IPS-18a (cell line): ENCODE results near the gene CLDN5.

Source experiments
- H3K27ac ChIP-seq: one replicate; pipeline ENCODE4 v1.5.1; 2013; ENCODE audit warnings: low read length
- H3K27me3 ChIP-seq: one replicate; pipeline ENCODE4 v1.6.1; 2013; ENCODE audit warnings: mild to moderate bottlenecking, low read length; ENCODE audit not compliant: control insufficient read depth, insufficient read depth
- H3K36me3 ChIP-seq: one replicate; pipeline ENCODE4 v1.6.1; 2013; ENCODE audit warnings: low read depth, low read length; ENCODE audit not compliant: control insufficient read depth
- H3K4me1 ChIP-seq: one replicate; pipeline ENCODE4 v1.6.1; 2013; ENCODE audit warnings: low read depth, low read length; ENCODE audit not compliant: control insufficient read depth
- H3K4me3 ChIP-seq: one replicate; pipeline ENCODE4 v1.5.1; 2013; ENCODE audit warnings: low read length
- H3K9ac ChIP-seq: one replicate; pipeline ENCODE4 v1.6.1; 2013; ENCODE audit warnings: mild to moderate bottlenecking, low read length, moderate library complexity
- H3K9me3 ChIP-seq: one replicate; pipeline ENCODE4 v1.6.1; 2013; ENCODE audit warnings: low read depth, low read length; ENCODE audit not compliant: control insufficient read depth

Gene CLDN5

GRCh38 chr22:19498866-19499190, 25.4 kb downstream of the CLDN5 start:
- H3K27me3 ChIP-seq: no peaks in the 10 kb centered on the region
- H3K9ac ChIP-seq: no peak overlapping the region
- H3K4me1 ChIP-seq: no peaks in the 10 kb centered on the region
- H3K9me3 ChIP-seq: no peaks in the 10 kb centered on the region
- no peak overlapping the region for H3K4me3 ChIP-seq
- peaks cover 47% of the 10 kb centered on the region for H3K36me3 ChIP-seq
- H3K27ac ChIP-seq: no peak overlapping the region

- no peak overlapping the region for H3K27ac ChIP-seq
- H3K36me3 ChIP-seq: peaks cover 49% of the 10 kb centered on the region
- no peak overlapping the region for H3K4me3 ChIP-seq
- no peaks in the 10 kb centered on the region for H3K9me3 ChIP-seq
- H3K27me3 ChIP-seq: no peaks in the 10 kb centered on the region
- no peaks in the 10 kb centered on the region for H3K4me1 ChIP-seq
- H3K9ac ChIP-seq: no peak overlapping the region
These were observed 25.9 kb downstream of the CLDN5 start for GRCh38 chr22:19498154-19498865.

- H3K36me3 ChIP-seq: peaks cover 55% of the 10 kb centered on the region
- H3K9ac ChIP-seq: no peak overlapping the region
These were observed 27.0 kb downstream of the CLDN5 start for GRCh38 chr22:19497245-19497644.

GRCh38 chr22:19496324-19496630, 27.9 kb downstream of the CLDN5 start:
- Histone ChIP-seq H3K9me3 (no peaks in the 10 kb centered on the region), H3K36me3 (peaks cover 55% of the 10 kb centered on the region), H3K4me3 (no peak overlapping the region), H3K27ac (no peak overlapping the region), H3K27me3 (no peaks in the 10 kb centered on the region), H3K4me1 (no peaks in the 10 kb centered on the region), H3K9ac (no peak overlapping the region)

More at GRCh38 chr22:19497245-19497644, 27.0 kb downstream of the CLDN5 start:
- no peaks in the 10 kb centered on the region for H3K9me3 ChIP-seq
- no peaks in the 10 kb centered on the region for H3K4me1 ChIP-seq
- no peak overlapping the region for H3K27ac ChIP-seq
- H3K4me3 ChIP-seq: no peak overlapping the region
- no peaks in the 10 kb centered on the region for H3K27me3 ChIP-seq

- Histone ChIP-seq H3K27me3 (no peaks in the 10 kb centered on the region), H3K4me1 (no peaks in the 10 kb centered on the region), H3K4me3 (no peak overlapping the region), H3K9ac (no peak overlapping the region), H3K9me3 (no peaks in the 10 kb centered on the region), H3K27ac (no peak overlapping the region), H3K36me3 (peaks cover 55% of the 10 kb centered on the region)
These were observed 28.5 kb downstream of the CLDN5 start for GRCh38 chr22:19495562-19496323.

GRCh38 chr22:19494676-19495173, 29.5 kb downstream of the CLDN5 start:
- Histone ChIP-seq H3K27me3 (no peaks in the 10 kb centered on the region), H3K27ac (no peak overlapping the region), H3K36me3 (peaks cover 56% of the 10 kb centered on the region), H3K9me3 (no peaks in the 10 kb centered on the region), H3K4me1 (no peaks in the 10 kb centered on the region), H3K4me3 (no peak overlapping the region), H3K9ac (no peak overlapping the region)

- H3K4me1 ChIP-seq: no peaks in the 10 kb centered on the region
- no peak overlapping the region for H3K4me3 ChIP-seq
- H3K36me3 ChIP-seq: peaks cover 62% of the 10 kb centered on the region
- H3K9me3 ChIP-seq: no peaks in the 10 kb centered on the region
- no peak overlapping the region for H3K9ac ChIP-seq
- H3K27ac ChIP-seq: no peak overlapping the region
- no peaks in the 10 kb centered on the region for H3K27me3 ChIP-seq
These were observed 30.1 kb downstream of the CLDN5 start for GRCh38 chr22:19494001-19494560.

GRCh38 chr22:19492504-19493174, 31.6 kb downstream of the CLDN5 start:
- Histone ChIP-seq H3K36me3 (peaks cover 64% of the 10 kb centered on the region), H3K27me3 (no peaks in the 10 kb centered on the region), H3K9me3 (no peaks in the 10 kb centered on the region), H3K27ac (no peak overlapping the region), H3K4me1 (no peaks in the 10 kb centered on the region), H3K9ac (no peak overlapping the region), H3K4me3 (no peak overlapping the region)

- Histone ChIP-seq H3K4me3 (no peak overlapping the region), H3K4me1 (no peaks in the 10 kb centered on the region), H3K9me3 (no peaks in the 10 kb centered on the region), H3K9ac (no peak overlapping the region), H3K27ac (no peak overlapping the region), H3K27me3 (no peaks in the 10 kb centered on the region), H3K36me3 (peaks cover 52% of the 10 kb centered on the region)
These were observed 33.5 kb downstream of the CLDN5 start for GRCh38 chr22:19490628-19491230.

- H3K4me1 ChIP-seq: no peaks in the 10 kb centered on the region
- no peaks in the 10 kb centered on the region for H3K27me3 ChIP-seq
- peaks cover 54% of the 10 kb centered on the region for H3K36me3 ChIP-seq
- no peak overlapping the region for H3K9ac ChIP-seq
- H3K9me3 ChIP-seq: no peaks in the 10 kb centered on the region
- no peak overlapping the region for H3K4me3 ChIP-seq
- H3K27ac ChIP-seq: no peak overlapping the region
These were observed 35.0 kb downstream of the CLDN5 start for GRCh38 chr22:19488884-19489843.
